NCI-H1694 (cell line): ENCODE measurements around the gene VIPAS39.
"Not testable (repeated sequence)": the region's sequence is repeated elsewhere in the genome, so short reads cannot be mapped to it uniquely, and the experiment has no call there.

Experiments used
- DNase-seq: peaks from one replicate; lab custom pipeline; 2025; lab: John Stamatoyannopoulos, UW

VIPAS39 gene

GRCh38 chr14:77470224-77470870 lies 12.9 kb upstream of the VIPAS39 start:
- no peak for DNase-seq

- DNase-seq: no peak
These were observed 12.1 kb upstream of the VIPAS39 start for GRCh38 chr14:77469539-77469938.

- DNase-seq: no peak
These were observed 11.7 kb upstream of the VIPAS39 start for GRCh38 chr14:77469067-77469505.

- no peak for DNase-seq
These were observed 10.4 kb upstream of the VIPAS39 start for GRCh38 chr14:77467801-77468200.

GRCh38 chr14:77459072-77459723 lies 1.8 kb upstream of the VIPAS39 start:
- DNase-seq: peak; percentile 98

- peak; percentile 12 for DNase-seq
These were observed 999 bp upstream of the VIPAS39 start for GRCh38 chr14:77458249-77458950.

GRCh38 chr14:77457115-77457521 lies 283 bp downstream of the VIPAS39 start:
- DNase-seq: no peak

- no peak for DNase-seq
These were observed 1.3 kb downstream of the VIPAS39 start for GRCh38 chr14:77455966-77456640.

- no peak for DNase-seq
These were observed 15.2 kb downstream of the VIPAS39 start for GRCh38 chr14:77442196-77442595.

GRCh38 chr14:77439861-77440260 lies 17.5 kb downstream of the VIPAS39 start:
- DNase-seq: no peak

- DNase-seq: no peak
These were observed 18.8 kb downstream of the VIPAS39 start for GRCh38 chr14:77438596-77438995.

- no peak for DNase-seq
These were observed 21.4 kb downstream of the VIPAS39 start for GRCh38 chr14:77436042-77436441.

- no peak for DNase-seq
These were observed 31.0 kb downstream of the VIPAS39 start for GRCh38 chr14:77426396-77426795.

GRCh38 chr14:77424862-77425261 lies 32.5 kb downstream of the VIPAS39 start:
- no peak for DNase-seq

GRCh38 chr14:77423423-77423822 lies 34.0 kb downstream of the VIPAS39 start, which contains the start of gene NOXRED1:
Gene NOXRED1 (minus strand): TSS chr14:77423523. CDS start chr14:77422889, 634 bp downstream.
- no peak for DNase-seq

- DNase-seq: no peak
These were observed 36.2 kb downstream of the VIPAS39 start for GRCh38 chr14:77421201-77421600.

- DNase-seq: no peak
These were observed 40.6 kb downstream of the VIPAS39 start for GRCh38 chr14:77416836-77417235.

- DNase-seq: not testable (repeated sequence)
These were observed 41.3 kb downstream of the VIPAS39 start for GRCh38 chr14:77416098-77416497.

GRCh38 chr14:77415403-77416030 lies 41.9 kb downstream of the VIPAS39 start:
- not testable (repeated sequence) for DNase-seq

- DNase-seq: peak; percentile 3
These were observed 48.3 kb downstream of the VIPAS39 start for GRCh38 chr14:77409131-77409533.

GRCh38 chr14:77407158-77407557 lies 50.2 kb downstream of the VIPAS39 start:
- DNase-seq: no peak

GRCh38 chr14:77406718-77407117 lies 50.7 kb downstream of the VIPAS39 start:
- no peak for DNase-seq
